Measurements from ENCODE around the gene ZCCHC7. TPM values are rescaled to one million over a fixed set of nuclear protein-coding genes. Genes with fewer than 3 reads are reported as not detected.
"Not testable (repeated sequence)": the region's sequence is repeated elsewhere in the genome, so short reads cannot be mapped to it uniquely, and the experiment has no call there.

The ZCCHC7 gene
- total and polyA plus RNA-seq, 9 of the 15 experiments (the other 6 are each of a cell fraction or from before 2014, with no cell fraction given): 34.1 to 68.9 (median 48.8) TPM

DNA sequence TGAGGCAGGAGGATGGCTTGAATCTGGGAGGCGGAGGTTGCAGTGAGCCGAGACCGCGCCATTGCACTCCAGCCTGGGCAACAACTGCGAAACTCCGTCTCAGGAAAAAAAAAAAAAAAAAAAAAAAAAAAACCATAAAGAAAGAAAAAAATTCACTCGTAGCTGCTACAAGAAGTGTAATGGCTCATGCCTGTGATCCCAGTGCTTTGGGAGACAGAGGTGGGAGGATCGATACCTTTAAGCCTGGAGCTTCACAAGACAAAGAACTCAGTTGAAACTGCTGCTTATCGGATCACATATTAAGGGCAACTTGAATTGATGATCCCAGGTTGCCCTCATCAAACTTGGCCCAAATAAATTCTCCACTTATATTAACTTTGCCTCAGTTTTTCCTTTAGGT lies 1.0 kb upstream of the ZCCHC7 start:
- Histone ChIP-seq H3K36me3 (ENCODE audit: control insufficient read depth, insufficient read depth, low read length) (peaks cover 15% of the 10 kb centered on the region; the same call in 2 of the 3 replicates), H3K4me1 (replicated peaks in 1 of 2; ENCODE audit: control insufficient read depth in 2 of 2, insufficient read depth in 2 of 2, low read length in 2 of 2) (peaks cover 11 to 14% of the 10 kb centered on the region in 2 experiments; a peak in 4 of 5 replicates), H3K9me3 (replicated peaks; ENCODE audit: control insufficient read depth, insufficient read depth, low read depth, low read length) (peaks cover 5% of the 10 kb centered on the region; the same call in 1 of the 2 replicates), H3K27me3 (ENCODE audit: control insufficient read depth in 2 of 2, insufficient read depth in 2 of 2, low read length in 2 of 2) (no peaks in the 10 kb centered on the region), H3K4me3 (peak overlapping the region; percentile 78), H3K27ac (ENCODE audit: extremely low read depth, low read depth, low read length) (peak overlapping the region; percentile 87), H4K20me1 (replicated peaks; ENCODE audit: control insufficient read depth, insufficient read depth, low read length) (no peaks in the 10 kb centered on the region), H3K79me2 (ENCODE audit: control insufficient read depth, insufficient read depth, low read length) (peaks cover 47% of the 10 kb centered on the region), H2AFZ (ENCODE audit: low read depth, low read length) (peak overlapping the region; percentile 96), H3K9ac (ENCODE audit: insufficient read depth in 1 of 2, low read depth in 2 of 2, low read length in 2 of 2) (peak overlapping the region in 1 of 2 experiments; percentile 91; a peak in 2 of 4 replicates), H3K9me1 (ENCODE audit: control insufficient read depth, insufficient read depth, low read length) (no peaks in the 10 kb centered on the region), H3K4me2 (ENCODE audit: insufficient read depth, low read length) (peak overlapping the region; percentile 82)
- intact Hi-C loops (cut with micrococcal nuclease): no loop called here
- ChIA-PET CTCF (ENCODE audit: low intra/inter-chr PET ratio) (no interaction called here), POLR2A (interaction anchor here (0.6 to 3.3 kb wide), 7 partner anchors 9 to 344 kb away, joined by 3 to 26 read pairs (median 7); no protein-coding TSS in a partner anchor)
- no TSS peak for BruUV-seq (replicated peaks)
- DNase-seq (ENCODE audit: extremely low read depth in 1 of 4, low spot score in 3 of 4) (peak in 2 of 4 experiments; percentile 9 to 27), FAIRE-seq (no peak), ATAC-seq (no peak)
- WGBS (ENCODE audit: insufficient coverage, low coverage, missing lambda C conversion rate): 93% methylated on average over 3 of the region's 9 CpGs
- in situ Hi-C loops (cut with MboI): no loop called here
- no peak for TF ChIP-seq STAT5A (IDR thresholded peaks at IDR 0.05; ENCODE audit: borderline replicate concordance, low read length)
- TF ChIP-seq, protein P1, sequence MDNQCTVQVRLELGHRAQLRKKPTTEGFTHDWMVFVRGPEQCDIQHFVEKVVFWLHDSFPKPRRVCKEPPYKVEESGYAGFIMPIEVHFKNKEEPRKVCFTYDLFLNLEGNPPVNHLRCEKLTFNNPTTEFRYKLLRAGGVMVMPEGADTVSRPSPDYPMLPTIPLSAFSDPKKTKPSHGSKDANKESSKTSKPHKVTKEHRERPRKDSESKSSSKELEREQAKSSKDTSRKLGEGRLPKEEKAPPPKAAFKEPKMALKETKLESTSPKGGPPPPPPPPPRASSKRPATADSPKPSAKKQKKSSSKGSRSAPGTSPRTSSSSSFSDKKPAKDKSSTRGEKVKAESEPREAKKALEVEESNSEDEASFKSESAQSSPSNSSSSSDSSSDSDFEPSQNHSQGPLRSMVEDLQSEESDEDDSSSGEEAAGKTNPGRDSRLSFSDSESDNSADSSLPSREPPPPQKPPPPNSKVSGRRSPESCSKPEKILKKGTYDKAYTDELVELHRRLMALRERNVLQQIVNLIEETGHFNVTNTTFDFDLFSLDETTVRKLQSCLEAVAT (IDR thresholded peaks at IDR 0.05): peak in 1 of 2 experiments; percentile 27; a peak in 1 of 4 replicates

DNA sequence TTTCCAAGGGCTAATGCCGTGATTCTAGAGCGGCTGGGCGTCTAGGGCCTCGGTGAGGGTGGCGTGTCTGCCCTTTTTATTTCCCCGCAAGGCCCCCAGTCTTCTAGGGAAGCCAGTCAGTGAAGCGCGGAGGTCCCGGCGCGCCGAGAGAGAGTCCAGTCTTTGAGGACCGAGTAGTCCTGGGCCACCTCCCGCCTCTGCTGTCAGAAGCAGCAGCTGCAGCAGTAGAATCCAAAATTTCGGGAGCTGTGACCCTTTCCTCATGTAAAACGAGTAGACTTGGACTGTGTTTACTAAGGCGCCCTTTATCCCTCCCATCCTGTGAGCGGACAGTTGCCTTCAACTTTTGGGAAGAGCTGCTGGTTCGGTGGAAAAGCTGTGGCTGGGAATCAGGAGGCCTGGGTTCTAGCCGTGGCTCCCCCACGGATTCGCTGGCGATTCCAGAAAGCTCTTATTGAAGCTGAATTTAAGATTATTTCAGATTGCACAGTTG lies 515 bp downstream of the ZCCHC7 start:
- DNase-seq (ENCODE audit: extremely low read depth in 1 of 4, low spot score in 3 of 4): peak in 1 of 4 experiments; percentile 11
- FAIRE-seq; H3K27me3 ChIP-seq (ENCODE audit: control insufficient read depth in 2 of 2, insufficient read depth in 2 of 2, low read length in 2 of 2); H4K20me1 ChIP-seq (replicated peaks; ENCODE audit: control insufficient read depth, insufficient read depth, low read length); H3K9me3 ChIP-seq (replicated peaks; ENCODE audit: control insufficient read depth, insufficient read depth, low read depth, low read length); H3K9me1 ChIP-seq (ENCODE audit: control insufficient read depth, insufficient read depth, low read length); in situ Hi-C loops (cut with MboI); TF ChIP-seq TOE1 (IDR thresholded peaks at IDR 0.05; ENCODE audit: borderline replicate concordance): not testable (repeated sequence)
- H3K9ac ChIP-seq (ENCODE audit: insufficient read depth in 1 of 2, low read depth in 2 of 2, low read length in 2 of 2): peak overlapping the region; percentile 91 to 97
- ChIA-PET POLR2A (interaction anchor here (0.5 to 3.3 kb wide), 35 partner anchors 8 to 338 kb away, joined by 3 to 26 read pairs (median 4); no protein-coding TSS in a partner anchor), CTCF (ENCODE audit: low intra/inter-chr PET ratio) (interaction anchor here (0.9 kb wide), 1 partner anchor 39 kb away, joined by 4 read pairs; no protein-coding TSS in a partner anchor)
- peaks cover 25% of the 10 kb centered on the region for H3K36me3 ChIP-seq (ENCODE audit: control insufficient read depth, insufficient read depth, low read length)
- peak overlapping the region; percentile 82 for H3K4me2 ChIP-seq (ENCODE audit: insufficient read depth, low read length)
- H3K4me3 ChIP-seq: peak overlapping the region; percentile 78
- BruUV-seq (replicated peaks): TSS peak; percentile 62
- under 1% methylated on average over 23 of the region's 23 CpGs for WGBS (ENCODE audit: insufficient coverage, low coverage, missing lambda C conversion rate)
- peak; percentile 76 for ATAC-seq
- H3K4me1 ChIP-seq (replicated peaks in 1 of 2; ENCODE audit: control insufficient read depth in 2 of 2, insufficient read depth in 2 of 2, low read length in 2 of 2): peaks cover 11 to 17% of the 10 kb centered on the region in 2 experiments; a peak in 4 of 5 replicates
- intact Hi-C loops (cut with micrococcal nuclease): loop anchor here (10.0 kb wide), 3 partner anchors 174 to 274 kb away; no protein-coding TSS in a partner anchor
- peaks cover 62% of the 10 kb centered on the region for H3K79me2 ChIP-seq (ENCODE audit: control insufficient read depth, insufficient read depth, low read length)
- peak overlapping the region; percentile 87 for H3K27ac ChIP-seq (ENCODE audit: extremely low read depth, low read depth, low read length)
- peak overlapping the region; percentile 96 for H2AFZ ChIP-seq (ENCODE audit: low read depth, low read length)
- peak; percentile 94; the same call in 1 of the 2 replicates for TF ChIP-seq TOE1 (CRISPR knock-in tag; IDR thresholded peaks at IDR 0.05; ENCODE audit: borderline replicate concordance, low read depth)
- TF ChIP-seq ZNF232 (CRISPR knock-in tag; IDR thresholded peaks at IDR 0.05): peak; percentile 1; the same call in 1 of the 2 replicates
- TF ChIP-seq, protein P2, sequence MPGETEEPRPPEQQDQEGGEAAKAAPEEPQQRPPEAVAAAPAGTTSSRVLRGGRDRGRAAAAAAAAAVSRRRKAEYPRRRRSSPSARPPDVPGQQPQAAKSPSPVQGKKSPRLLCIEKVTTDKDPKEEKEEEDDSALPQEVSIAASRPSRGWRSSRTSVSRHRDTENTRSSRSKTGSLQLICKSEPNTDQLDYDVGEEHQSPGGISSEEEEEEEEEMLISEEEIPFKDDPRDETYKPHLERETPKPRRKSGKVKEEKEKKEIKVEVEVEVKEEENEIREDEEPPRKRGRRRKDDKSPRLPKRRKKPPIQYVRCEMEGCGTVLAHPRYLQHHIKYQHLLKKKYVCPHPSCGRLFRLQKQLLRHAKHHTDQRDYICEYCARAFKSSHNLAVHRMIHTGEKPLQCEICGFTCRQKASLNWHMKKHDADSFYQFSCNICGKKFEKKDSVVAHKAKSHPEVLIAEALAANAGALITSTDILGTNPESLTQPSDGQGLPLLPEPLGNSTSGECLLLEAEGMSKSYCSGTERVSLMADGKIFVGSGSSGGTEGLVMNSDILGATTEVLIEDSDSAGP (CRISPR knock-in tag; IDR thresholded peaks at IDR 0.05): peak; percentile 9; the same call in 1 of the 2 replicates
- 0 out of 2 replicates have a peak, but pooled peaks have one; percentile 8 for TF ChIP-seq FOXK1 (CRISPR knock-in tag; IDR thresholded peaks at IDR 0.05; ENCODE audit: borderline replicate concordance)
- peak; percentile 22 for TF ChIP-seq ZFX (CRISPR knock-in tag; IDR thresholded peaks at IDR 0.05)
- TF ChIP-seq KAT7 (CRISPR knock-in tag; IDR thresholded peaks at IDR 0.05; ENCODE audit: borderline replicate concordance): 0 out of 2 replicates have a peak, but pooled peaks have one; percentile 37
- TF ChIP-seq TGIF2 (CRISPR knock-in tag; IDR thresholded peaks at IDR 0.05): 0 out of 2 replicates have a peak, but pooled peaks have one; percentile 59
